Endothelial cell of umbilical vein (primary cell): Measurements from ENCODE around the gene HAX1. TPM values are rescaled to one million over a fixed set of nuclear protein-coding genes. Genes with fewer than 3 reads are reported as not detected.

ENCODE experiments used
- BruUV-seq: library from RNA; stranded (reverse); fragments of 400-500 nt; replicated peaks from 2 replicates; lab custom pipeline; 2021; lab: Mats Ljungman, UMichigan
- CTCF ChIA-PET: fragments of 300-600, 350-600 bp; sonication (Branson Sonifier 250); formaldehyde crosslinking; loops from one replicate; lab custom pipeline; 2021; ENCODE audit warnings: antibody characterized with exemption, inconsistent platforms; lab: Charles Lee
- POLR2A ChIA-PET: fragments of 300-600, 350-600 bp; sonication (Branson Sonifier 250); formaldehyde crosslinking; loops from one replicate; lab custom pipeline; 2021; ENCODE audit warnings: antibody characterized with exemption, inconsistent platforms; lab: Charles Lee
- DNase-seq: peaks from one replicate; pipeline ENCODE4 v3.0.0-alpha.2; 2011; ENCODE audit warnings: low read depth, low spot score
- FAIRE-seq: peaks from 2 replicates; lab custom pipeline; 2011; peaks lifted over from hg19 to GRCh38; lab: Jason Lieb, UNC
- H2AFZ ChIP-seq: 2 replicates; pipeline ENCODE4 v1.6.0; 2012; ENCODE audit warnings: low read depth, low read length, control low read depth, inconsistent platforms
- H3K27ac ChIP-seq: 2 replicates; pipeline ENCODE4 v1.5.1; 2011; ENCODE audit warnings: low read depth, mild to moderate bottlenecking, control low read depth, low read length, moderate library complexity; ENCODE audit not compliant: insufficient read depth
- H3K27me3 ChIP-seq, 2 experiments: 2 replicates each; pipeline versions ENCODE4 v1.6.0 to v1.6.1; 2011; ENCODE audit warnings: low read length in 2 of 2, mixed read lengths in 1 of 2; ENCODE audit not compliant: control insufficient read depth in 2 of 2, insufficient read depth in 2 of 2
- H3K36me3 ChIP-seq, 2 experiments: 2 replicates in 1 of 2; 3 replicates in 1 of 2; pipeline ENCODE4 v1.5.1; 2011; ENCODE audit warnings: low read length in 2 of 2, mild to moderate bottlenecking in 1 of 2, moderate library complexity in 1 of 2; ENCODE audit not compliant: control insufficient read depth in 2 of 2, insufficient read depth in 2 of 2; ENCODE audit errors: extremely low read depth in 1 of 2
- H3K4me1 ChIP-seq: 3 replicates; pipeline ENCODE4 v1.5.1; 2011; ENCODE audit warnings: mild to moderate bottlenecking, low read length; ENCODE audit not compliant: control insufficient read depth, insufficient read depth; ENCODE audit errors: extremely low read depth
- H3K4me2 ChIP-seq: 2 replicates; pipeline ENCODE4 v1.6.1; 2011; ENCODE audit warnings: low read length, control low read depth, mixed read lengths; ENCODE audit not compliant: insufficient read depth
- H3K4me3 ChIP-seq, 3 experiments: fragments of 200-600 bp in 1 of 3; sonication (generic), shearing (Covaris generic) in 1 of 3; replicated peaks in 1 of 3; 2 replicates each; pipeline ENCODE4 v1.5.1; 2011 to 2016; ENCODE audit warnings: control low read depth in 3 of 3, low read length in 3 of 3, mild to moderate bottlenecking in 2 of 3, inconsistent platforms in 1 of 3, low read depth in 1 of 3, moderate library complexity in 1 of 3; ENCODE audit not compliant: insufficient read depth in 1 of 3
- H3K79me2 ChIP-seq: 2 replicates; pipeline ENCODE4 v1.6.0; 2012; ENCODE audit warnings: low read length, inconsistent platforms; ENCODE audit not compliant: control insufficient read depth, insufficient read depth
- H3K9ac ChIP-seq: replicated peaks from 2 replicates; pipeline ENCODE3; 2011; ENCODE audit warnings: low read length, control low read depth; ENCODE audit not compliant: insufficient read depth; ENCODE audit errors: extremely low read depth
- H3K9me1 ChIP-seq: replicated peaks from 3 replicates; pipeline ENCODE4 v1.6.0; 2011; ENCODE audit warnings: mild to moderate bottlenecking, low read length; ENCODE audit not compliant: control insufficient read depth, insufficient read depth; ENCODE audit errors: extremely low read depth
- H3K9me3 ChIP-seq: replicated peaks from 2 replicates; pipeline ENCODE4 v1.5.1; 2012; ENCODE audit warnings: low read length, inconsistent platforms; ENCODE audit not compliant: control insufficient read depth, insufficient read depth
- H4K20me1 ChIP-seq: replicated peaks from 2 replicates; pipeline ENCODE3; 2011; ENCODE audit warnings: mild to moderate bottlenecking, low read length; ENCODE audit not compliant: control insufficient read depth, insufficient read depth; ENCODE audit errors: extremely low read depth
- EZH2 ChIP-seq: IDR thresholded peaks from 2 replicates; pipeline ENCODE4 v1.6.1; 2012; ENCODE audit warnings: borderline replicate concordance, low read depth, mild to moderate bottlenecking, moderate library complexity, low read length, inconsistent platforms; ENCODE audit not compliant: severe bottlenecking
- FOS ChIP-seq: IDR thresholded peaks from 2 replicates; pipeline ENCODE4 v1.6.1; 2011; ENCODE audit warnings: mild to moderate bottlenecking, low read length, moderate library complexity, borderline replicate concordance; ENCODE audit not compliant: insufficient read depth
- GATA2 ChIP-seq: IDR thresholded peaks from 2 replicates; pipeline ENCODE4 v1.7.0; 2011; ENCODE audit warnings: low read depth, mild to moderate bottlenecking, moderate library complexity, mixed read lengths, low read length; ENCODE audit not compliant: insufficient read length, insufficient read depth
- JUN ChIP-seq: IDR thresholded peaks from 2 replicates; pipeline ENCODE4 v1.6.1; 2011; ENCODE audit warnings: borderline replicate concordance, low read depth; ENCODE audit not compliant: insufficient read length, insufficient read depth
- MYC ChIP-seq: IDR thresholded peaks from one replicate; pipeline ENCODE4 v1.6.1; 2011; ENCODE audit warnings: mild to moderate bottlenecking, low read depth, low read length
- POLR2A ChIP-seq: IDR thresholded peaks from 2 replicates; pipeline ENCODE4 v1.6.1; 2012; ENCODE audit warnings: low read depth, mild to moderate bottlenecking, control low read depth, low read length
- POLR2AphosphoS5 ChIP-seq: IDR thresholded peaks from 2 replicates; pipeline ENCODE4 v1.6.1; 2012; ENCODE audit warnings: low read depth, mild to moderate bottlenecking, control low read depth, low read length, moderate library complexity; ENCODE audit not compliant: insufficient read depth
- dilution Hi-C: fragments of 300-500 bp; cut with MboI; formaldehyde crosslinking; loops from one replicate; pipeline ENCODE4 v1.15.0; 2019; ENCODE audit warnings: low sequenced_read_pairs; ENCODE audit not compliant: extremely low pct_ligation_motif_present
- intact Hi-C: fragments of 100-400 bp; cut with micrococcal nuclease; formaldehyde crosslinking; loops from one replicate; pipeline ENCODE4 v1.10.0; 2022
- polyA plus RNA-seq, 4 experiments: library from polyadenylated mRNA; depleted of rRNA in 3 of 4; stranded (reverse) in 3 of 4; unstranded in 1 of 4; fragments of >200 nt; gene quantifications; 2 replicates each; pipeline versions ENCODE4 v1.2.1 to v1.2.3, GENCODE V29; 2011 to 2012; ENCODE audit warnings: missing spikeins in 1 of 4
- total RNA-seq: library from RNA; stranded (reverse); gene quantifications from 2 replicates; pipeline ENCODE4 v1.2.3, GENCODE V29; 2021
- TF ChIP-seq, protein P1 (sequence below), 2 donors: IDR thresholded peaks; 1 replicate in 1 of 2; 2 replicates in 1 of 2; pipeline ENCODE4 v1.5.1; 2011; ENCODE audit warnings: low read length in 2 of 2, mild to moderate bottlenecking in 2 of 2, moderate library complexity in 2 of 2, control low read depth in 1 of 2, inconsistent platforms in 1 of 2, low read depth in 1 of 2; ENCODE audit not compliant: insufficient read depth in 1 of 2; ENCODE audit errors: extremely low read depth in 1 of 2
- TF ChIP-seq, protein P2 (sequence below): IDR thresholded peaks from 2 replicates; pipeline ENCODE4 v1.6.1; 2011; ENCODE audit not compliant: insufficient read depth, insufficient read length

Gene HAX1
- total and polyA plus RNA-seq, 2 donors (not counting 3 experiments of a cell fraction or from before 2014, with no cell fraction given) = 78.4 to 95.3 TPM

DNA sequence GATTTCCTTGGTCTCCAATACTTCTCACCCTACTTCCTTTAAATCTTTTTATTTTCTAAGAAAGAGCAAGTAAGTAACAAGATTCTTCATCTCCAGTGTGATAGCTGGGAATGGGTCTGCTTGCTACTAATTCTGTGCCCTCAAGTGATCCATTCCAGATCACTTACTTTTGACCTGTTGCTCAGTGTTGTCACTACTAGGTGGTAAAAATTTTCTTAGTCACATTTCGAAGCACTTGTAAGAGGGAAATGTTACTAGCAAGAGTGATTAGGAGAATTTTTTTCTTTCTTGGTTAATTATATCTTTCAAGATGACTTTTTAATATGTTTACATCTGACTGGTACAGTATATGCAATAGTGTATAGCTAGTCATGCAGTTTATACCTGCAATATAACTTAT, 49.5 kb upstream of the HAX1 start:
- Histone ChIP-seq H3K27me3 (no peaks in the 10 kb centered on the region), H3K9me1 (no peaks in the 10 kb centered on the region), H3K4me1 (peaks cover 25% of the 10 kb centered on the region), H3K79me2 (peaks cover 88% of the 10 kb centered on the region), H2AFZ (no peak overlapping the region), H3K4me3 (no peak overlapping the region), H3K9ac (no peak overlapping the region), H3K9me3 (no peaks in the 10 kb centered on the region), H4K20me1 (no peaks in the 10 kb centered on the region), H3K36me3 (peaks cover 7 to 15% of the 10 kb centered on the region in 2 experiments), H3K27ac (no peak overlapping the region), H3K4me2 (peak overlapping the region; percentile 62)
- ChIA-PET CTCF (interaction anchor here (1.1 to 2.4 kb wide), 4 partner anchors 13 to 112 kb away, joined by 3 to 7 read pairs (median 4); no protein-coding TSS in a partner anchor), POLR2A (no interaction called here)
- DNase-seq = no peak
- TF ChIP-seq MYC (no peak), GATA2 (no peak), EZH2 (no peak), POLR2AphosphoS5 (no peak), POLR2A (no peak), JUN (no peak), FOS (no peak)
- TF ChIP-seq, protein P1, sequence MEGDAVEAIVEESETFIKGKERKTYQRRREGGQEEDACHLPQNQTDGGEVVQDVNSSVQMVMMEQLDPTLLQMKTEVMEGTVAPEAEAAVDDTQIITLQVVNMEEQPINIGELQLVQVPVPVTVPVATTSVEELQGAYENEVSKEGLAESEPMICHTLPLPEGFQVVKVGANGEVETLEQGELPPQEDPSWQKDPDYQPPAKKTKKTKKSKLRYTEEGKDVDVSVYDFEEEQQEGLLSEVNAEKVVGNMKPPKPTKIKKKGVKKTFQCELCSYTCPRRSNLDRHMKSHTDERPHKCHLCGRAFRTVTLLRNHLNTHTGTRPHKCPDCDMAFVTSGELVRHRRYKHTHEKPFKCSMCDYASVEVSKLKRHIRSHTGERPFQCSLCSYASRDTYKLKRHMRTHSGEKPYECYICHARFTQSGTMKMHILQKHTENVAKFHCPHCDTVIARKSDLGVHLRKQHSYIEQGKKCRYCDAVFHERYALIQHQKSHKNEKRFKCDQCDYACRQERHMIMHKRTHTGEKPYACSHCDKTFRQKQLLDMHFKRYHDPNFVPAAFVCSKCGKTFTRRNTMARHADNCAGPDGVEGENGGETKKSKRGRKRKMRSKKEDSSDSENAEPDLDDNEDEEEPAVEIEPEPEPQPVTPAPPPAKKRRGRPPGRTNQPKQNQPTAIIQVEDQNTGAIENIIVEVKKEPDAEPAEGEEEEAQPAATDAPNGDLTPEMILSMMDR (IDR thresholded peaks at IDR 0.05; ENCODE audit: extremely low read depth in 1 of 2, insufficient read depth in 1 of 2, low read depth in 1 of 2, low read length in 2 of 2) = no peak
- TF ChIP-seq, protein P2, sequence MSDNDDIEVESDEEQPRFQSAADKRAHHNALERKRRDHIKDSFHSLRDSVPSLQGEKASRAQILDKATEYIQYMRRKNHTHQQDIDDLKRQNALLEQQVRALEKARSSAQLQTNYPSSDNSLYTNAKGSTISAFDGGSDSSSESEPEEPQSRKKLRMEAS = no peak
- no TSS peak for BruUV-seq
- intact Hi-C loops (no loop called here), dilution Hi-C loops (no loop called here)
- no peak for FAIRE-seq
